ENCODE results near the gene CTBP2. TPM values are rescaled to one million over a fixed set of nuclear protein-coding genes. Genes with fewer than 3 reads are reported as not detected.

CTBP2 gene
- total RNA-seq, 1 experiment from 2014 or later, result 191 TPM

DNA sequence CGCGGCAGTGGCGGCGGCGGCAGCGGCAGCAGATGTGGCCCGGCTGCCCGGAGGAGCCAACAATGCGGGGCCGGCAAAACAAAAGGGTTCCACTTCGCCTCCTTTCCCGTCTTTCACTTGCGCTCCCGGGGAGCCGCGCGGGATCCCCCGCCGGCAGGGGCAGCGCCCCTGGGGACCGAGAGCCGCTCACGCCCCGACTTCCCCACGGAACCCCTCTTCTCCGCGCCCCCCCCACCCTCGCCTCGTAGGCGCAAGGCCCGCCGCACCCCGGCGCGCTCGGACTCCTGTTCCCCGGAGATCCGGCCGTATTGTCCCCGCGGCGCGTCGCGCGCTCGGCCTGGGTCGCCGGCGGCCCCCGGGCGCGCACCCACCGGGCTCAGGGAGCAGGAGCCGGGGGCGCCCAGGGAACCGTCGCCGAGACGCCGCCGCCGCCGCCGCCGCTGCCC, 854 bp downstream of the CTBP2 start:
- DNase-seq (ENCODE audit: low spot score), result no peak
- ChIA-PET CTCF (no interaction called here), POLR2A (no interaction called here)
- Mint-ChIP-seq H3K4me1 (peaks cover 51% of the 10 kb centered on the region), H3K36me3 (peaks cover 4% of the 10 kb centered on the region; the same call in 1 of the 2 replicates), H3K4me3 (peak overlapping the region; percentile 63), H3K27me3 (ENCODE audit: low read depth) (no peaks in the 10 kb centered on the region), H3K9me3 (no peaks in the 10 kb centered on the region), H3K27ac (no peak overlapping the region)
- TF ChIP-seq ZNF671 (CRISPR knock-in tag; IDR thresholded peaks at IDR 0.05) (no peak), CDX4 (CRISPR knock-in tag; IDR thresholded peaks at IDR 0.05; ENCODE audit: borderline replicate concordance) (no peak), KAT7 (CRISPR knock-in tag; IDR thresholded peaks at IDR 0.05; ENCODE audit: borderline replicate concordance) (0 out of 2 replicates have a peak, but pooled peaks have one; percentile 18), PREB (CRISPR knock-in tag; IDR thresholded peaks at IDR 0.05; ENCODE audit: borderline replicate concordance) (no peak)
- no peak for ATAC-seq

- ATAC-seq, result no peak
- no peaks in the 10 kb centered on the region for H3K9me3 Mint-ChIP-seq
- H3K4me1 Mint-ChIP-seq, result peaks cover 52% of the 10 kb centered on the region
- POLR2A ChIA-PET, result no interaction called here
- CTCF ChIA-PET, result interaction anchor here (0.9 kb wide), 1 partner anchor 111 kb away, joined by 3 read pairs; no protein-coding TSS in a partner anchor
- TF ChIP-seq ARID4B (CRISPR knock-in tag; IDR thresholded peaks at IDR 0.05; ENCODE audit: borderline replicate concordance) (0 out of 2 replicates have a peak, but pooled peaks have one; percentile 10), JUN (CRISPR knock-in tag; IDR thresholded peaks at IDR 0.05) (0 out of 2 replicates have a peak, but pooled peaks have one; percentile 17), FOXP1 (CRISPR knock-in tag; IDR thresholded peaks at IDR 0.05; ENCODE audit: borderline replicate concordance) (0 out of 2 replicates have a peak, but pooled peaks have one; percentile 29), ZNF138 (CRISPR knock-in tag; conservative IDR thresholded peaks at IDR 0.05) (no peak), KAT7 (CRISPR knock-in tag; IDR thresholded peaks at IDR 0.05; ENCODE audit: borderline replicate concordance) (0 out of 2 replicates have a peak, but pooled peaks have one; percentile 35), SP1 (CRISPR knock-in tag; conservative IDR thresholded peaks at IDR 0.05) (no peak)
- TF ChIP-seq, protein P1, sequence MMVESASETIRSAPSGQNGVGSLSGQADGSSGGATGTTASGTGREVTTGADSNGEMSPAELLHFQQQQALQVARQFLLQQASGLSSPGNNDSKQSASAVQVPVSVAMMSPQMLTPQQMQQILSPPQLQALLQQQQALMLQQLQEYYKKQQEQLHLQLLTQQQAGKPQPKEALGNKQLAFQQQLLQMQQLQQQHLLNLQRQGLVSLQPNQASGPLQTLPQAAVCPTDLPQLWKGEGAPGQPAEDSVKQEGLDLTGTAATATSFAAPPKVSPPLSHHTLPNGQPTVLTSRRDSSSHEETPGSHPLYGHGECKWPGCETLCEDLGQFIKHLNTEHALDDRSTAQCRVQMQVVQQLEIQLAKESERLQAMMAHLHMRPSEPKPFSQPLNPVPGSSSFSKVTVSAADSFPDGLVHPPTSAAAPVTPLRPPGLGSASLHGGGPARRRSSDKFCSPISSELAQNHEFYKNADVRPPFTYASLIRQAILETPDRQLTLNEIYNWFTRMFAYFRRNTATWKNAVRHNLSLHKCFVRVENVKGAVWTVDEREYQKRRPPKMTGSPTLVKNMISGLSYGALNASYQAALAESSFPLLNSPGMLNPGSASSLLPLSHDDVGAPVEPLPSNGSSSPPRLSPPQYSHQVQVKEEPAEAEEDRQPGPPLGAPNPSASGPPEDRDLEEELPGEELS (CRISPR knock-in tag; IDR thresholded peaks at IDR 0.05), result peak; percentile 71; the same call in 1 of the 2 replicates
- peak overlapping the region; percentile 96 for H3K4me3 Mint-ChIP-seq
- DNase-seq (ENCODE audit: low spot score), result no peak
- H3K27ac Mint-ChIP-seq, result peak overlapping the region; percentile 98
- H3K36me3 Mint-ChIP-seq, result peaks cover 4% of the 10 kb centered on the region; the same call in 1 of the 2 replicates
- no peaks in the 10 kb centered on the region for H3K27me3 Mint-ChIP-seq (ENCODE audit: low read depth)
Observed at GRCh38 chr10:125158601-125159485, 1.5 kb downstream of the CTBP2 start.

DNA sequence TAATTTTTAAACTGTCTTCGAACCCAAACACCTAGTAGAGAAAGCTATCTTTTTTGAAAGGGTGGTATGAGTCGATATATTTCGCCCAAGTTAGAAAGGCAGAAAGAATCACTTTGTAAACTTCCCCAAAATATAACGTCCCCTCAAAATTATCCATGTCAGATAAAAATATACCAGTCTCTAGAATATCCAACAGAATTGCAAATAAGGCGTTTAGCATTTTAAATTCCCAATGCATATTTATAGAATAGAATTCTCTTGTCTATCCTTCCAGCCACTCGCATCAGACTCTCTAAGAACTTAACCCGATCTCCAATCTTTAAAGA, 2.1 kb downstream of the CTBP2 start:
- H3K4me1 Mint-ChIP-seq, result peaks cover 57% of the 10 kb centered on the region
- H3K27me3 Mint-ChIP-seq (ENCODE audit: low read depth), result no peaks in the 10 kb centered on the region
- ChIA-PET POLR2A (no interaction called here), CTCF (interaction anchor here (0.9 kb wide), 1 partner anchor 110 kb away, joined by 3 read pairs; no protein-coding TSS in a partner anchor)
- H3K4me3 Mint-ChIP-seq, result peak overlapping the region; percentile 96
- H3K27ac Mint-ChIP-seq, result peak overlapping the region; percentile 98
- H3K9me3 Mint-ChIP-seq, result no peaks in the 10 kb centered on the region
- H3K36me3 Mint-ChIP-seq, result peaks cover 4% of the 10 kb centered on the region; the same call in 1 of the 2 replicates
- DNase-seq (ENCODE audit: low spot score), result no peak
- no peak for ATAC-seq
- TF ChIP-seq NR3C1 (CRISPR knock-in tag; conservative IDR thresholded peaks at IDR 0.05; ENCODE audit: low read depth) (no peak), MYBL2 (CRISPR knock-in tag; IDR thresholded peaks at IDR 0.05) (no peak), ATF3 (CRISPR knock-in tag; conservative IDR thresholded peaks at IDR 0.05) (no peak), USF2 (CRISPR knock-in tag; IDR thresholded peaks at IDR 0.05) (no peak)
- TF ChIP-seq, protein P2, sequence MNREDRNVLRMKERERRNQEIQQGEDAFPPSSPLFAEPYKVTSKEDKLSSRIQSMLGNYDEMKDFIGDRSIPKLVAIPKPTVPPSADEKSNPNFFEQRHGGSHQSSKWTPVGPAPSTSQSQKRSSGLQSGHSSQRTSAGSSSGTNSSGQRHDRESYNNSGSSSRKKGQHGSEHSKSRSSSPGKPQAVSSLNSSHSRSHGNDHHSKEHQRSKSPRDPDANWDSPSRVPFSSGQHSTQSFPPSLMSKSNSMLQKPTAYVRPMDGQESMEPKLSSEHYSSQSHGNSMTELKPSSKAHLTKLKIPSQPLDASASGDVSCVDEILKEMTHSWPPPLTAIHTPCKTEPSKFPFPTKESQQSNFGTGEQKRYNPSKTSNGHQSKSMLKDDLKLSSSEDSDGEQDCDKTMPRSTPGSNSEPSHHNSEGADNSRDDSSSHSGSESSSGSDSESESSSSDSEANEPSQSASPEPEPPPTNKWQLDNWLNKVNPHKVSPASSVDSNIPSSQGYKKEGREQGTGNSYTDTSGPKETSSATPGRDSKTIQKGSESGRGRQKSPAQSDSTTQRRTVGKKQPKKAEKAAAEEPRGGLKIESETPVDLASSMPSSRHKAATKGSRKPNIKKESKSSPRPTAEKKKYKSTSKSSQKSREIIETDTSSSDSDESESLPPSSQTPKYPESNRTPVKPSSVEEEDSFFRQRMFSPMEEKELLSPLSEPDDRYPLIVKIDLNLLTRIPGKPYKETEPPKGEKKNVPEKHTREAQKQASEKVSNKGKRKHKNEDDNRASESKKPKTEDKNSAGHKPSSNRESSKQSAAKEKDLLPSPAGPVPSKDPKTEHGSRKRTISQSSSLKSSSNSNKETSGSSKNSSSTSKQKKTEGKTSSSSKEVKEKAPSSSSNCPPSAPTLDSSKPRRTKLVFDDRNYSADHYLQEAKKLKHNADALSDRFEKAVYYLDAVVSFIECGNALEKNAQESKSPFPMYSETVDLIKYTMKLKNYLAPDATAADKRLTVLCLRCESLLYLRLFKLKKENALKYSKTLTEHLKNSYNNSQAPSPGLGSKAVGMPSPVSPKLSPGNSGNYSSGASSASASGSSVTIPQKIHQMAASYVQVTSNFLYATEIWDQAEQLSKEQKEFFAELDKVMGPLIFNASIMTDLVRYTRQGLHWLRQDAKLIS (CRISPR knock-in tag; IDR thresholded peaks at IDR 0.05; ENCODE audit: borderline replicate concordance), result no peak

Measured in WTC11 (cell line).